Glutamatergic neuron (in vitro differentiated cells): ENCODE measurements around the gene AGBL3. TPM values are rescaled to one million over a fixed set of nuclear protein-coding genes. Genes with fewer than 3 reads are reported as not detected.

Experiments
- DNase-seq: peaks from one replicate; pipeline ENCODE4 v3.0.0; 2022
- H3K27ac Mint-ChIP-seq: one replicate; pipeline ENCODE4 v1.8.0; 2020; ENCODE audit warnings: mild to moderate bottlenecking, mixed read lengths, inconsistent platforms; ENCODE audit not compliant: unreplicated experiment
- H3K27me3 Mint-ChIP-seq: one replicate; pipeline ENCODE4 v1.8.0; 2020; ENCODE audit warnings: mild to moderate bottlenecking, moderate library complexity, mixed read lengths, inconsistent platforms; ENCODE audit not compliant: unreplicated experiment
- H3K36me3 Mint-ChIP-seq: one replicate; pipeline ENCODE4 v1.8.0; 2020; ENCODE audit warnings: mild to moderate bottlenecking, mixed read lengths, inconsistent platforms; ENCODE audit not compliant: unreplicated experiment
- H3K4me1 Mint-ChIP-seq: one replicate; pipeline ENCODE4 v1.8.0; 2020; ENCODE audit warnings: mild to moderate bottlenecking, low read depth, mixed read lengths, inconsistent platforms; ENCODE audit not compliant: unreplicated experiment
- H3K4me3 Mint-ChIP-seq: one replicate; pipeline ENCODE4 v1.8.0; 2020; ENCODE audit warnings: mild to moderate bottlenecking, mixed read lengths, inconsistent platforms; ENCODE audit not compliant: unreplicated experiment
- H3K9me3 Mint-ChIP-seq: one replicate; pipeline ENCODE4 v1.8.0; 2020; ENCODE audit warnings: mild to moderate bottlenecking, moderate library complexity, mixed read lengths, inconsistent platforms; ENCODE audit not compliant: unreplicated experiment
- CTCF ChIP-seq: fragments of 200-600 bp; sonication (generic); IDR thresholded peaks from one replicate; pipeline ENCODE4 v1.5.0; 2021; ENCODE audit not compliant: partially characterized antibody, unreplicated experiment
- total RNA-seq: library from RNA; stranded (reverse); fragmentation: NEBNext Ultra II Directional; extraction: Animal tissue kit (Norgen Biotek cat#: 25700); gene quantifications from one replicate; pipeline ENCODE4 v1.2.1, GENCODE V29; 2021; ENCODE audit not compliant: unreplicated experiment

AGBL3 gene
- total RNA-seq, 1 donor from 2014 or later = 2.3 TPM

GRCh38 chr7:135078051-135078450 is 91.7 kb downstream of the AGBL3 start:
- H3K4me1 Mint-ChIP-seq = no peaks in the 10 kb centered on the region
- H3K27me3 Mint-ChIP-seq = no peaks in the 10 kb centered on the region
- TF ChIP-seq CTCF = no peak
- no peak for DNase-seq
- no peaks in the 10 kb centered on the region for H3K9me3 Mint-ChIP-seq
- no peak overlapping the region for H3K27ac Mint-ChIP-seq
- H3K4me3 Mint-ChIP-seq = no peak overlapping the region
- H3K36me3 Mint-ChIP-seq = no peaks in the 10 kb centered on the region

GRCh38 chr7:135079068-135079467 is 92.8 kb downstream of the AGBL3 start:
- no peak for DNase-seq
- no peaks in the 10 kb centered on the region for H3K36me3 Mint-ChIP-seq
- H3K27ac Mint-ChIP-seq = no peak overlapping the region
- TF ChIP-seq CTCF = no peak
- H3K27me3 Mint-ChIP-seq = no peaks in the 10 kb centered on the region
- no peaks in the 10 kb centered on the region for H3K4me1 Mint-ChIP-seq
- H3K9me3 Mint-ChIP-seq = no peaks in the 10 kb centered on the region
- H3K4me3 Mint-ChIP-seq = no peak overlapping the region

- Mint-ChIP-seq H3K27ac (no peak overlapping the region), H3K36me3 (no peaks in the 10 kb centered on the region), H3K9me3 (no peaks in the 10 kb centered on the region), H3K4me3 (no peak overlapping the region), H3K4me1 (no peaks in the 10 kb centered on the region), H3K27me3 (no peaks in the 10 kb centered on the region)
- DNase-seq = no peak
- TF ChIP-seq CTCF = no peak
These were observed 96.7 kb downstream of the AGBL3 start for GRCh38 chr7:135083005-135083404.

GRCh38 chr7:135088566-135088965 is 102.3 kb downstream of the AGBL3 start:
- Mint-ChIP-seq H3K4me3 (no peak overlapping the region), H3K27ac (no peak overlapping the region), H3K27me3 (peaks cover 1% of the 10 kb centered on the region), H3K36me3 (no peaks in the 10 kb centered on the region), H3K4me1 (no peaks in the 10 kb centered on the region), H3K9me3 (peaks cover 1% of the 10 kb centered on the region)
- no peak for DNase-seq
- no peak for TF ChIP-seq CTCF

GRCh38 chr7:135091717-135092116 is 105.4 kb downstream of the AGBL3 start:
- DNase-seq = no peak
- no peak for TF ChIP-seq CTCF
- Mint-ChIP-seq H3K9me3 (peaks cover 1% of the 10 kb centered on the region), H3K36me3 (no peaks in the 10 kb centered on the region), H3K27ac (no peak overlapping the region), H3K4me3 (no peak overlapping the region), H3K4me1 (no peaks in the 10 kb centered on the region), H3K27me3 (peaks cover 1% of the 10 kb centered on the region)
